Mesenchymal stem cell (in vitro differentiated cells and primary cell): ENCODE data around the gene APP.
A peak's percentile ranks its signal among the peaks of the same experiment; 100 is the strongest.

Experiments
- DNase-seq: peaks from one replicate; pipeline ENCODE4 v3.0.0-alpha.2; 2013
- H2AFZ ChIP-seq: one replicate; pipeline ENCODE4 v1.6.1; 2013; ENCODE audit warnings: low read depth, mild to moderate bottlenecking, control low read depth, inconsistent platforms, low read length, moderate library complexity
- H2AK5ac ChIP-seq: 2 replicates; pipeline ENCODE4 v1.6.1; 2013; ENCODE audit warnings: low read length, moderate library complexity, mild to moderate bottlenecking, inconsistent platforms; ENCODE audit not compliant: severe bottlenecking
- H2BK120ac ChIP-seq: one replicate; pipeline ENCODE4 v1.6.1; 2013; ENCODE audit warnings: low read depth, mild to moderate bottlenecking, inconsistent platforms, low read length, moderate library complexity
- H2BK12ac ChIP-seq, 2 experiments: one replicate each; pipeline ENCODE4 v1.6.1; 2013; ENCODE audit warnings: inconsistent platforms in 2 of 2, low read length in 2 of 2, mild to moderate bottlenecking in 2 of 2, moderate library complexity in 2 of 2, control low read depth in 1 of 2
- H2BK15ac ChIP-seq: one replicate; pipeline ENCODE4 v1.6.1; 2013; ENCODE audit warnings: mild to moderate bottlenecking, low read depth, inconsistent platforms; ENCODE audit not compliant: poor library complexity, severe bottlenecking
- H2BK5ac ChIP-seq: 2 replicates; pipeline ENCODE4 v1.6.1; 2013; ENCODE audit warnings: low read depth, mild to moderate bottlenecking, low read length, control low read depth, inconsistent platforms; ENCODE audit not compliant: poor library complexity, severe bottlenecking
- H3K14ac ChIP-seq, 2 experiments: one replicate each; pipeline ENCODE4 v1.6.1; 2013; ENCODE audit warnings: inconsistent platforms in 2 of 2, low read length in 2 of 2, control low read depth in 1 of 2, mild to moderate bottlenecking in 1 of 2, moderate library complexity in 1 of 2
- H3K18ac ChIP-seq, 2 experiments: one replicate each; pipeline ENCODE4 v1.6.1; 2013; ENCODE audit warnings: inconsistent platforms in 2 of 2, low read length in 2 of 2, control low read depth in 1 of 2, low read depth in 1 of 2, mild to moderate bottlenecking in 1 of 2
- H3K23ac ChIP-seq, 2 experiments: one replicate each; pipeline ENCODE4 v1.6.1; 2013; ENCODE audit warnings: inconsistent platforms in 2 of 2, low read length in 2 of 2, mild to moderate bottlenecking in 2 of 2, moderate library complexity in 2 of 2, control low read depth in 1 of 2
- H3K27ac ChIP-seq: 2 replicates; pipeline ENCODE4 v1.5.1; 2013; ENCODE audit warnings: mild to moderate bottlenecking, moderate library complexity, low read length, control low read depth, inconsistent platforms; ENCODE audit not compliant: poor library complexity, severe bottlenecking
- H3K27me3 ChIP-seq, 2 experiments: 2 replicates each; pipeline versions ENCODE4 v1.6.1 to v1.7.0; 2013; ENCODE audit warnings: low read length in 2 of 2, mild to moderate bottlenecking in 2 of 2, moderate library complexity in 2 of 2, control low read depth in 1 of 2, inconsistent platforms in 1 of 2; ENCODE audit not compliant: control insufficient read depth in 1 of 2, insufficient read depth in 1 of 2
- H3K36me3 ChIP-seq, 2 experiments: 2 replicates each; pipeline versions ENCODE4 v1.6.1 to v1.7.0; 2013; ENCODE audit warnings: low read length in 2 of 2, control low read depth in 1 of 2, inconsistent platforms in 1 of 2, low read depth in 1 of 2, mild to moderate bottlenecking in 1 of 2; ENCODE audit not compliant: insufficient read depth in 2 of 2, control insufficient read depth in 1 of 2
- H3K4ac ChIP-seq, 2 experiments: one replicate each; pipeline ENCODE4 v1.6.1; 2013; ENCODE audit warnings: inconsistent platforms in 2 of 2, low read length in 2 of 2, mild to moderate bottlenecking in 2 of 2, moderate library complexity in 2 of 2, control low read depth in 1 of 2, low read depth in 1 of 2
- H3K4me1 ChIP-seq: 2 replicates; pipeline ENCODE4 v1.6.1; 2013; ENCODE audit warnings: low read depth, low read length, control low read depth; ENCODE audit not compliant: control insufficient read depth, insufficient read depth
- H3K4me2 ChIP-seq: 2 replicates; pipeline ENCODE4 v1.6.1; 2013; ENCODE audit warnings: low read length, mild to moderate bottlenecking, inconsistent platforms; ENCODE audit not compliant: poor library complexity, severe bottlenecking
- H3K4me3 ChIP-seq, 2 experiments: 2 replicates each; pipeline versions ENCODE4 v1.5.1 to v1.7.0; 2013; ENCODE audit warnings: low read length in 2 of 2, mild to moderate bottlenecking in 2 of 2, control low read depth in 1 of 2, low read depth in 1 of 2; ENCODE audit not compliant: insufficient read depth in 1 of 2
- H3K79me1 ChIP-seq: replicated peaks from 2 replicates; pipeline ENCODE4 v1.6.1; 2013; ENCODE audit warnings: mild to moderate bottlenecking, control low read depth, low read length, inconsistent platforms; ENCODE audit not compliant: poor library complexity, severe bottlenecking
- H3K9ac ChIP-seq: 2 replicates; pipeline ENCODE4 v1.7.0; 2013; ENCODE audit warnings: mild to moderate bottlenecking, low read length, moderate library complexity
- H3K9me3 ChIP-seq: 2 replicates; pipeline ENCODE4 v1.7.0; 2013; ENCODE audit warnings: mild to moderate bottlenecking, low read length; ENCODE audit not compliant: control insufficient read depth
- H4K8ac ChIP-seq: one replicate; pipeline ENCODE4 v1.6.1; 2013; ENCODE audit warnings: inconsistent platforms, mild to moderate bottlenecking, low read length, moderate library complexity
- H4K91ac ChIP-seq: one replicate; pipeline ENCODE4 v1.6.1; 2013; ENCODE audit warnings: mild to moderate bottlenecking, low read length, inconsistent platforms
- WGBS: methylation state at CpG from one replicate; pipeline ENCODE4 v1.1.7; 2013; ENCODE audit warnings: mixed read lengths; 5-methylcytosine and 5-hydroxymethylcytosine counted together

The APP gene

GRCh38 chr21:25939396-25939761, 231.2 kb downstream of the APP start:
- Histone ChIP-seq H3K4me2 (no peak overlapping the region), H3K4me1 (no peaks in the 10 kb centered on the region), H3K9me3 (no peaks in the 10 kb centered on the region), H2BK15ac (no peak overlapping the region), H3K36me3 (no peaks in the 10 kb centered on the region), H3K4me3 (no peak overlapping the region), H2BK120ac (no peak overlapping the region), H4K8ac (no peak overlapping the region), H2AK5ac (no peak overlapping the region), H3K23ac (no peak overlapping the region), H3K4ac (no peak overlapping the region), H3K79me1 (peaks cover 14% of the 10 kb centered on the region), H3K27me3 (no peaks in the 10 kb centered on the region), H3K27ac (no peak overlapping the region), H2BK5ac (no peak overlapping the region), H4K91ac (no peak overlapping the region), H3K18ac (no peak overlapping the region), H2BK12ac (no peak overlapping the region), H3K14ac (no peak overlapping the region), H3K9ac (no peak overlapping the region), H2AFZ (no peak overlapping the region)
- DNase-seq = peak; percentile 18
- 50% methylated on average over 1 of the region's 1 CpG for WGBS

- peaks cover 0 to 4% of the 10 kb centered on the region in 2 experiments for H3K36me3 ChIP-seq
- H3K27me3 ChIP-seq = no peaks in the 10 kb centered on the region
- H2AFZ ChIP-seq = no peak overlapping the region
- H2BK15ac ChIP-seq = no peak overlapping the region
- no peak overlapping the region for H3K4me3 ChIP-seq
- H3K27ac ChIP-seq = no peak overlapping the region
- 84% methylated on average over 9 of the region's 10 CpGs for WGBS
- DNase-seq = peak; percentile 22
- H3K9me3 ChIP-seq = no peaks in the 10 kb centered on the region
- no peak overlapping the region for H4K91ac ChIP-seq
- no peak overlapping the region for H2BK5ac ChIP-seq
- H3K4me2 ChIP-seq = no peak overlapping the region
- peak overlapping the region in 1 of 2 experiments; percentile 18 for H3K18ac ChIP-seq
- no peak overlapping the region for H3K23ac ChIP-seq
- no peak overlapping the region for H3K9ac ChIP-seq
- H2BK12ac ChIP-seq = peak overlapping the region in 1 of 2 experiments; percentile 21
- peaks cover 12% of the 10 kb centered on the region for H3K79me1 ChIP-seq
- peak overlapping the region; percentile 27 for H4K8ac ChIP-seq
- peak overlapping the region in 1 of 2 experiments; percentile 74 for H3K4ac ChIP-seq
- no peak overlapping the region for H2AK5ac ChIP-seq
- no peak overlapping the region for H3K14ac ChIP-seq
- peak overlapping the region; percentile 67 for H2BK120ac ChIP-seq
- peaks cover 2% of the 10 kb centered on the region for H3K4me1 ChIP-seq
These were observed 231.7 kb downstream of the APP start for GRCh38 chr21:25938658-25939395.

GRCh38 chr21:25936776-25937175, 233.8 kb downstream of the APP start:
- H2AFZ ChIP-seq = no peak overlapping the region

GRCh38 chr21:25934771-25935224, 235.8 kb downstream of the APP start:
- Histone ChIP-seq H3K9me3 (no peaks in the 10 kb centered on the region), H3K9ac (peak overlapping the region; percentile 34), H2AK5ac (no peak overlapping the region), H2BK12ac (no peak overlapping the region), H3K27ac (peak overlapping the region; percentile 88), H3K27me3 (no peaks in the 10 kb centered on the region), H3K14ac (no peak overlapping the region), H3K36me3 (peaks cover 7 to 11% of the 10 kb centered on the region in 2 experiments), H2BK5ac (no peak overlapping the region), H3K4me1 (peaks cover 4% of the 10 kb centered on the region), H2BK120ac (no peak overlapping the region), H3K18ac (peak overlapping the region in 1 of 2 experiments; percentile 43), H3K4me2 (no peak overlapping the region), H4K91ac (no peak overlapping the region), H3K4me3 (no peak overlapping the region), H3K79me1 (peaks cover 17% of the 10 kb centered on the region), H2AFZ (no peak overlapping the region), H2BK15ac (no peak overlapping the region), H3K4ac (peak overlapping the region in 1 of 2 experiments; percentile 30), H3K23ac (no peak overlapping the region), H4K8ac (no peak overlapping the region)
- 6% methylated on average over 4 of the region's 4 CpGs for WGBS
- DNase-seq = peak; percentile 98

More at GRCh38 chr21:25936776-25937175, 233.8 kb downstream of the APP start:
- Histone ChIP-seq H3K27me3 (no peaks in the 10 kb centered on the region), H3K4ac (no peak overlapping the region), H3K9me3 (no peaks in the 10 kb centered on the region), H2BK15ac (no peak overlapping the region), H2BK5ac (no peak overlapping the region), H3K14ac (no peak overlapping the region), H3K4me3 (no peak overlapping the region), H3K4me1 (peaks cover 2% of the 10 kb centered on the region), H2AK5ac (no peak overlapping the region), H2BK120ac (no peak overlapping the region), H4K91ac (no peak overlapping the region), H2BK12ac (no peak overlapping the region), H4K8ac (no peak overlapping the region), H3K18ac (peak overlapping the region in 1 of 2 experiments; percentile 30), H3K23ac (no peak overlapping the region), H3K4me2 (no peak overlapping the region), H3K9ac (peak overlapping the region; percentile 31), H3K27ac (peak overlapping the region; percentile 38), H3K36me3 (peaks cover 2 to 8% of the 10 kb centered on the region in 2 experiments), H3K79me1 (peaks cover 13% of the 10 kb centered on the region)
- WGBS = 23% methylated on average over 2 of the region's 2 CpGs
- DNase-seq = peak; percentile 74
